WTC11 (cell line): ENCODE results near the gene HDAC3. TPM values are rescaled to one million over a fixed set of nuclear protein-coding genes. Genes with fewer than 3 reads are reported as not detected.

Experiments used
- ATAC-seq: fragments of 200-7000 bp; cut with Tn5 transposase; 2 replicates; pipeline ENCODE4 v1.10.0; 2021; ENCODE audit warnings: mild to moderate bottlenecking, moderate library complexity
- Bru-seq: library from RNA; stranded (reverse); fragments of 400-500 nt; gene quantifications from one replicate; lab custom pipeline; 2021; lab: Mats Ljungman, UMichigan
- CTCF ChIA-PET: fragments of 300-600 bp; sonication (Branson Sonifier 250); formaldehyde crosslinking; loops from one replicate; lab custom pipeline; 2021; ENCODE audit warnings: antibody characterized with exemption; lab: Charles Lee
- POLR2A ChIA-PET: fragments of 350-600 bp; sonication (Branson Sonifier 250); formaldehyde crosslinking; loops from one replicate; lab custom pipeline; 2021; ENCODE audit warnings: antibody characterized with exemption; lab: Charles Lee
- DNase-seq: peaks from one replicate; pipeline ENCODE4 v3.0.0; 2021; ENCODE audit warnings: low spot score
- H3K27ac Mint-ChIP-seq: 2 replicates; pipeline ENCODE4 v1.8.0; 2021; ENCODE audit warnings: mixed read lengths
- H3K27me3 Mint-ChIP-seq: 2 replicates; pipeline ENCODE4 v1.8.0; 2021; ENCODE audit warnings: low read depth, mild to moderate bottlenecking, moderate library complexity, mixed read lengths
- H3K36me3 Mint-ChIP-seq: 2 replicates; pipeline ENCODE4 v1.8.0; 2021; ENCODE audit warnings: mixed read lengths
- H3K4me1 Mint-ChIP-seq: 2 replicates; pipeline ENCODE4 v1.8.0; 2022; ENCODE audit warnings: mixed read lengths
- H3K4me3 Mint-ChIP-seq: 2 replicates; pipeline ENCODE4 v1.8.0; 2021; ENCODE audit warnings: mild to moderate bottlenecking, moderate library complexity, mixed read lengths
- H3K9me3 Mint-ChIP-seq: 2 replicates; pipeline ENCODE4 v1.8.0; 2021; ENCODE audit warnings: mixed read lengths
- ARID4B ChIP-seq: sonication (generic); formaldehyde crosslinking; IDR thresholded peaks from 2 replicates; pipeline ENCODE4 v1.8.0; 2023; ENCODE audit warnings: missing genetic modification reagents, mild to moderate bottlenecking, borderline replicate concordance
- CBFB ChIP-seq: sonication (generic); formaldehyde crosslinking; IDR thresholded peaks from 2 replicates; pipeline ENCODE4 v1.8.1; 2022; ENCODE audit warnings: mild to moderate bottlenecking, low read depth, missing genetic modification reagents
- HMGXB4 ChIP-seq: sonication (generic); formaldehyde crosslinking; IDR thresholded peaks from 2 replicates; pipeline ENCODE4 v1.8.1; 2023; ENCODE audit warnings: mild to moderate bottlenecking, moderate library complexity, missing genetic modification reagents
- JUN ChIP-seq: sonication (generic); formaldehyde crosslinking; IDR thresholded peaks from 2 replicates; pipeline ENCODE4 v1.8.0; 2023; ENCODE audit warnings: mild to moderate bottlenecking, missing genetic modification reagents
- SP1 ChIP-seq: sonication (generic); formaldehyde crosslinking; conservative IDR thresholded peaks from 2 replicates; pipeline ENCODE4 v1.8.1; 2022; ENCODE audit warnings: missing genetic modification reagents
- TCF7 ChIP-seq: sonication (generic); formaldehyde crosslinking; IDR thresholded peaks from 2 replicates; pipeline ENCODE4 v1.8.0; 2022; ENCODE audit warnings: mild to moderate bottlenecking, low read depth, missing genetic modification reagents, moderate library complexity
- TEAD1 ChIP-seq: sonication (generic); formaldehyde crosslinking; IDR thresholded peaks from 2 replicates; pipeline ENCODE4 v1.8.0; 2022; ENCODE audit warnings: mild to moderate bottlenecking, missing genetic modification reagents
- ZNF138 ChIP-seq: sonication (generic); formaldehyde crosslinking; conservative IDR thresholded peaks from 2 replicates; pipeline ENCODE4 v1.8.1; 2022; ENCODE audit warnings: mild to moderate bottlenecking, moderate library complexity, missing genetic modification reagents
- ZNF232 ChIP-seq: sonication (generic); formaldehyde crosslinking; IDR thresholded peaks from 2 replicates; pipeline ENCODE4 v1.8.0; 2022; ENCODE audit warnings: mild to moderate bottlenecking, missing genetic modification reagents
- ZNF263 ChIP-seq: sonication (generic); formaldehyde crosslinking; IDR thresholded peaks from 2 replicates; pipeline ENCODE4 v1.8.1; 2022; ENCODE audit warnings: low read depth, mild to moderate bottlenecking, moderate library complexity, missing genetic modification reagents
- long read RNA-seq, 3 experiments: library from RNA in 1 of 3; library from capped mRNA in 1 of 3; library from polyadenylated mRNA in 1 of 3; unstranded in 2 of 3; stranded (forward) in 1 of 3; transcript quantifications; one replicate each; pipeline ENCODE4 v2.0.0, GENCODE V29; 2021
- total RNA-seq: library from RNA; stranded (reverse); gene quantifications from 3 replicates; pipeline ENCODE4 v1.2.3, GENCODE V29; 2021
- TF ChIP-seq, protein P1 (sequence below): sonication (generic); formaldehyde crosslinking; IDR thresholded peaks from 2 replicates; pipeline ENCODE4 v1.8.0; 2023; ENCODE audit warnings: missing genetic modification reagents
- TF ChIP-seq, protein P2 (sequence below): sonication (generic); formaldehyde crosslinking; IDR thresholded peaks from 2 replicates; pipeline ENCODE4 v1.8.1; 2023; ENCODE audit warnings: mild to moderate bottlenecking, missing genetic modification reagents
- TF ChIP-seq, protein P3 (sequence below): sonication (generic); formaldehyde crosslinking; IDR thresholded peaks from 2 replicates; pipeline ENCODE4 v1.8.1; 2023; ENCODE audit warnings: mild to moderate bottlenecking, missing genetic modification reagents, moderate library complexity
- TF ChIP-seq, protein P4 (sequence below): sonication (generic); formaldehyde crosslinking; IDR thresholded peaks from 2 replicates; pipeline ENCODE4 v1.8.0; 2022; ENCODE audit warnings: mild to moderate bottlenecking, missing genetic modification reagents
- TF ChIP-seq, protein P5 (sequence below): fragments of 250-450 bp; sonication (Bioruptor Pico); IDR thresholded peaks from 2 replicates; pipeline ENCODE4 v2.1.2; 2022; ENCODE audit warnings: mild to moderate bottlenecking, moderate library complexity

HDAC3 gene
- total RNA-seq = 84.7 to 96.2 TPM (median 94.5 TPM) in 3 replicates
- percentile 84 among the genes with signal in this experiment for Bru-seq, nascent RNA
- long read RNA-seq, experiment 1, transcript HDAC3-201 (15 exons, 1,959 nt) = major isoform, 477 of 607 reads
- long read RNA-seq, experiment 1, partial matches to known transcripts = 24 of 607 reads
- long read RNA-seq, experiment 1, other reads (novel, unspliced or antisense) = 102 of 607 reads
- long read RNA-seq, experiment 2, transcript HDAC3-201 (15 exons, 1,959 nt) = major isoform, 61 of 111 reads
- long read RNA-seq, experiment 2, partial matches to known transcripts = 22 of 111 reads
- long read RNA-seq, experiment 2, other reads (novel, unspliced or antisense) = 26 of 111 reads
- long read RNA-seq, experiment 3, transcript HDAC3-201 (15 exons, 1,959 nt) = major isoform, 17 of 31 reads
- long read RNA-seq, experiment 3, partial matches to known transcripts = 10 of 31 reads
- long read RNA-seq, experiment 3, other reads (novel, unspliced or antisense) = 4 of 31 reads

DNA sequence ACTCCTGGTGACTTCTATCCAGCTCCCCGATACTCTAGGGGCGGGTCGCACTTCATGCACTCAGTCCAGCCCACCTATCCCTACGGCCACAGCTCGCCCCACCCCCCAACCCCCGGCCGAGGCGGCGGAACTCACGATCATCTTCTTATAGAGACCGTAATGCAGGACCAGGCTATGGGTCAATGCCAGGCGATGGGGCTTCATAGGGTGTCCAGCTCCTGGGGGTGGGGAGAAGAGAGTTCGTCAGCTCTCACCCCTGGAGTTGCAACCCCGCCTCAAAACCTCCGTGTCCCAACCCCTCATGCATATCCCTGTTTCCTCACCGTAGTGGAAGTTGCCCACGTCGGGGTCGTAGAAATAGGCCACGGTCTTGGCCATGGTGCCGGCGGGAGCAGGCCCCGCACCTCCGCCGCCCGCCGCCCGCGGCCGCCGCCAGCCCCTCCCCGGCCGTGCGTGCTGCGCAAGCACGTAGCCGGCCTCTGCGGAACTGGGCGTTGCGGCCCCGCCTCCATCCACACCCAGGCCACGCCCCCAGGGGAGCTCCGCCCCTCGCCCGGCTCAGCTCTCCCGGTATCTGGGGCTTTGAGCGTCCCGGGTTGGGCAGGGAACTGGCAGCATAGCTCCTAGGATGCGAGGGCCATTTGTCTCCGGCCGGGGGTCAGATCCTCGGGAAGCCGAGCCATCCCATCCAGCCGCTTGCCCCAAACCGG lies at the start of gene HDAC3, which contains the start of gene RELL2:
Gene HDAC3 (minus strand): TSS at position 437 of the 710 bp plus-strand sequence. CDS start 59 bp downstream, at position 378.
Gene RELL2 (plus strand): TSS at position 585 of the 710 bp plus-strand sequence. CDS start 1,229 bp downstream, outside the sequence.
- no peaks in the 10 kb centered on the region for H3K27me3 Mint-ChIP-seq
- ChIA-PET POLR2A (interaction anchor here (0.6 to 3.3 kb wide), 12 partner anchors 13 to 287 kb away, joined by 3 to 36 read pairs (median 4); partner anchors contain the start of genes ARAP3, DIAPH1, FCHSD1 and PCDHGB1), CTCF (interaction anchor here (0.5 to 3.9 kb wide), 29 partner anchors 10 to 454 kb away, joined by 3 to 106 read pairs (median 7); partner anchors contain the start of genes ARAP3, DELE1, DIAPH1 and FCHSD1)
- H3K36me3 Mint-ChIP-seq = peaks cover 10% of the 10 kb centered on the region
- peak within 1 kb of the TSS; percentile 90 for H3K27ac Mint-ChIP-seq
- no peaks in the 10 kb centered on the region for H3K9me3 Mint-ChIP-seq
- DNase-seq (peak; percentile 97), ATAC-seq (peak; percentile 82)
- TF ChIP-seq CBFB = 0 out of 2 replicates have a peak, but pooled peaks have one; percentile 39
- TF ChIP-seq HMGXB4 (CRISPR knock-in tag) = 0 out of 2 replicates have a peak, but pooled peaks have one; percentile 33
- TF ChIP-seq SP1 (CRISPR knock-in tag) = peak; percentile 98
- TF ChIP-seq ZNF263 = no peak
- peak; percentile 44; the same call in 1 of the 2 replicates for TF ChIP-seq ZNF232 (CRISPR knock-in tag)
- TF ChIP-seq, protein P1, sequence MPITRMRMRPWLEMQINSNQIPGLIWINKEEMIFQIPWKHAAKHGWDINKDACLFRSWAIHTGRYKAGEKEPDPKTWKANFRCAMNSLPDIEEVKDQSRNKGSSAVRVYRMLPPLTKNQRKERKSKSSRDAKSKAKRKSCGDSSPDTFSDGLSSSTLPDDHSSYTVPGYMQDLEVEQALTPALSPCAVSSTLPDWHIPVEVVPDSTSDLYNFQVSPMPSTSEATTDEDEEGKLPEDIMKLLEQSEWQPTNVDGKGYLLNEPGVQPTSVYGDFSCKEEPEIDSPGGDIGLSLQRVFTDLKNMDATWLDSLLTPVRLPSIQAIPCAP (CRISPR knock-in tag) = peak; percentile 76; the same call in 1 of the 2 replicates
- 0 out of 2 replicates have a peak, but pooled peaks have one; percentile 14 for TF ChIP-seq ZNF138 (CRISPR knock-in tag)
- TF ChIP-seq JUN = 0 out of 2 replicates have a peak, but pooled peaks have one; percentile 1
- TF ChIP-seq, protein P2, sequence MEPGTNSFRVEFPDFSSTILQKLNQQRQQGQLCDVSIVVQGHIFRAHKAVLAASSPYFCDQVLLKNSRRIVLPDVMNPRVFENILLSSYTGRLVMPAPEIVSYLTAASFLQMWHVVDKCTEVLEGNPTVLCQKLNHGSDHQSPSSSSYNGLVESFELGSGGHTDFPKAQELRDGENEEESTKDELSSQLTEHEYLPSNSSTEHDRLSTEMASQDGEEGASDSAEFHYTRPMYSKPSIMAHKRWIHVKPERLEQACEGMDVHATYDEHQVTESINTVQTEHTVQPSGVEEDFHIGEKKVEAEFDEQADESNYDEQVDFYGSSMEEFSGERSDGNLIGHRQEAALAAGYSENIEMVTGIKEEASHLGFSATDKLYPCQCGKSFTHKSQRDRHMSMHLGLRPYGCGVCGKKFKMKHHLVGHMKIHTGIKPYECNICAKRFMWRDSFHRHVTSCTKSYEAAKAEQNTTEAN (CRISPR knock-in tag) = no peak
- peak; percentile 30; the same call in 1 of the 2 replicates for TF ChIP-seq TEAD1 (CRISPR knock-in tag)
- TF ChIP-seq, protein P3, sequence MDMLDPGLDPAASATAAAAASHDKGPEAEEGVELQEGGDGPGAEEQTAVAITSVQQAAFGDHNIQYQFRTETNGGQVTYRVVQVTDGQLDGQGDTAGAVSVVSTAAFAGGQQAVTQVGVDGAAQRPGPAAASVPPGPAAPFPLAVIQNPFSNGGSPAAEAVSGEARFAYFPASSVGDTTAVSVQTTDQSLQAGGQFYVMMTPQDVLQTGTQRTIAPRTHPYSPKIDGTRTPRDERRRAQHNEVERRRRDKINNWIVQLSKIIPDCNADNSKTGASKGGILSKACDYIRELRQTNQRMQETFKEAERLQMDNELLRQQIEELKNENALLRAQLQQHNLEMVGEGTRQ (CRISPR knock-in tag) = 0 out of 2 replicates have a peak, but pooled peaks have one; percentile 12
- no peak for TF ChIP-seq TCF7 (CRISPR knock-in tag)
- TF ChIP-seq, protein P4, sequence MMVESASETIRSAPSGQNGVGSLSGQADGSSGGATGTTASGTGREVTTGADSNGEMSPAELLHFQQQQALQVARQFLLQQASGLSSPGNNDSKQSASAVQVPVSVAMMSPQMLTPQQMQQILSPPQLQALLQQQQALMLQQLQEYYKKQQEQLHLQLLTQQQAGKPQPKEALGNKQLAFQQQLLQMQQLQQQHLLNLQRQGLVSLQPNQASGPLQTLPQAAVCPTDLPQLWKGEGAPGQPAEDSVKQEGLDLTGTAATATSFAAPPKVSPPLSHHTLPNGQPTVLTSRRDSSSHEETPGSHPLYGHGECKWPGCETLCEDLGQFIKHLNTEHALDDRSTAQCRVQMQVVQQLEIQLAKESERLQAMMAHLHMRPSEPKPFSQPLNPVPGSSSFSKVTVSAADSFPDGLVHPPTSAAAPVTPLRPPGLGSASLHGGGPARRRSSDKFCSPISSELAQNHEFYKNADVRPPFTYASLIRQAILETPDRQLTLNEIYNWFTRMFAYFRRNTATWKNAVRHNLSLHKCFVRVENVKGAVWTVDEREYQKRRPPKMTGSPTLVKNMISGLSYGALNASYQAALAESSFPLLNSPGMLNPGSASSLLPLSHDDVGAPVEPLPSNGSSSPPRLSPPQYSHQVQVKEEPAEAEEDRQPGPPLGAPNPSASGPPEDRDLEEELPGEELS (CRISPR knock-in tag) = peak; percentile 40; the same call in 1 of the 2 replicates
- TF ChIP-seq, protein P5, sequence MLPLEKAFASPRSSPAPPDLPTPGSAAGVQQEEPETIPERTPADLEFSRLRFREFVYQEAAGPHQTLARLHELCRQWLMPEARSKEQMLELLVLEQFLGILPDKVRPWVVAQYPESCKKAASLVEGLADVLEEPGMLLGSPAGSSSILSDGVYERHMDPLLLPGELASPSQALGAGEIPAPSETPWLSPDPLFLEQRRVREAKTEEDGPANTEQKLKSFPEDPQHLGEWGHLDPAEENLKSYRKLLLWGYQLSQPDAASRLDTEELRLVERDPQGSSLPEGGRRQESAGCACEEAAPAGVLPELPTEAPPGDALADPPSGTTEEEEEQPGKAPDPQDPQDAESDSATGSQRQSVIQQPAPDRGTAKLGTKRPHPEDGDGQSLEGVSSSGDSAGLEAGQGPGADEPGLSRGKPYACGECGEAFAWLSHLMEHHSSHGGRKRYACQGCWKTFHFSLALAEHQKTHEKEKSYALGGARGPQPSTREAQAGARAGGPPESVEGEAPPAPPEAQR (CRISPR knock-in tag) = no peak
- TF ChIP-seq ARID4B (CRISPR knock-in tag) = 0 out of 2 replicates have a peak, but pooled peaks have one; percentile 71
- peaks cover 22% of the 10 kb centered on the region for H3K4me1 Mint-ChIP-seq
- peak within 1 kb of the TSS; percentile 90 for H3K4me3 Mint-ChIP-seq
